Thyroid gland (tissue), 4 donors: ENCODE data around the gene ABHD2. TPM values are rescaled to one million over a fixed set of nuclear protein-coding genes. Genes with fewer than 3 reads are reported as not detected.

Experiments
- DNase-seq, 2 donors: peaks; one replicate each; pipeline ENCODE4 v3.0.0-alpha.2; 2019
- H3K27ac ChIP-seq, 3 donors: fragments of 200-600 bp; sonication (generic); 1 replicate in 2 of 3; 2 replicates in 1 of 3; pipeline ENCODE4 v1.5.1; 2016 to 2019; ENCODE audit warnings: mild to moderate bottlenecking in 1 of 3, moderate library complexity in 1 of 3
- H3K27me3 ChIP-seq: fragments of 200-600 bp; sonication (generic); one replicate; pipeline ENCODE4 v1.5.1; 2019
- H3K36me3 ChIP-seq, 2 donors: fragments of 200-600 bp; sonication (generic); one replicate each; pipeline ENCODE4 v1.5.1; 2016 to 2019
- H3K4me1 ChIP-seq, 2 donors: fragments of 200-600 bp; sonication (generic); one replicate each; pipeline ENCODE4 v1.5.1; 2017 to 2019
- H3K4me3 ChIP-seq, 3 donors: fragments of 200-600 bp; sonication (generic); replicated peaks in 1 of 3; 1 replicate in 2 of 3; 2 replicates in 1 of 3; pipeline ENCODE4 v1.5.1; 2016; ENCODE audit warnings: mild to moderate bottlenecking in 1 of 3
- H3K9me3 ChIP-seq: fragments of 200-600 bp; sonication (generic); one replicate; pipeline ENCODE4 v1.5.1; 2017
- CTCF ChIP-seq, 6 experiments: fragments of 200-600 bp in 3 of 6; fragments of 450-650 bp in 3 of 6; sonication (generic) in 3 of 6; IDR thresholded peaks; one replicate each; pipeline ENCODE4 v1.5.1; 2016 to 2019; ENCODE audit warnings: antibody characterized with exemption in 6 of 6, mild to moderate bottlenecking in 2 of 6, inconsistent platforms in 1 of 6, moderate library complexity in 1 of 6
- POLR2A ChIP-seq, 2 donors: fragments of 450-650 bp; IDR thresholded peaks; one replicate each; pipeline ENCODE4 v1.6.1; 2017; ENCODE audit warnings: antibody characterized with exemption in 2 of 2, mild to moderate bottlenecking in 2 of 2, moderate library complexity in 1 of 2
- WGBS, 2 donors: methylation state at CpG; one replicate each; pipeline ENCODE4 v1.1.5; 2017; 5-methylcytosine and 5-hydroxymethylcytosine counted together
- intact Hi-C: fragments of 100-400 bp; cut with DNase I; formaldehyde crosslinking; loops from one replicate; pipeline ENCODE4 v1.15.1; 2023
- total RNA-seq, 4 donors: library from RNA; depleted of rRNA; stranded (reverse); fragments of >200 nt; gene quantifications; one replicate each; pipeline ENCODE4 v1.2.3, GENCODE V29; 2016

Gene ABHD2
- total RNA-seq, 4 donors from 2014 or later = 52.0 to 74.4 (median 66.2) TPM

GRCh38 chr15:89122505-89123180 lies 34.4 kb downstream of the ABHD2 start:
- H3K9me3 ChIP-seq = no peaks in the 10 kb centered on the region
- TF ChIP-seq POLR2A (IDR thresholded peaks at IDR 0.05) (no peak), CTCF (IDR thresholded peaks at IDR 0.05) (no peak)
- no peaks in the 10 kb centered on the region for H3K36me3 ChIP-seq
- no peaks in the 10 kb centered on the region for H3K27me3 ChIP-seq
- H3K4me1 ChIP-seq = no peaks in the 10 kb centered on the region
- intact Hi-C loops = no loop called here
- 89 to 93% methylated on average over 3 to 4 of the region's 4 CpGs for WGBS, 2 donors
- no peak for DNase-seq
- no peak overlapping the region for H3K27ac ChIP-seq
- H3K4me3 ChIP-seq = no peak overlapping the region

DNA sequence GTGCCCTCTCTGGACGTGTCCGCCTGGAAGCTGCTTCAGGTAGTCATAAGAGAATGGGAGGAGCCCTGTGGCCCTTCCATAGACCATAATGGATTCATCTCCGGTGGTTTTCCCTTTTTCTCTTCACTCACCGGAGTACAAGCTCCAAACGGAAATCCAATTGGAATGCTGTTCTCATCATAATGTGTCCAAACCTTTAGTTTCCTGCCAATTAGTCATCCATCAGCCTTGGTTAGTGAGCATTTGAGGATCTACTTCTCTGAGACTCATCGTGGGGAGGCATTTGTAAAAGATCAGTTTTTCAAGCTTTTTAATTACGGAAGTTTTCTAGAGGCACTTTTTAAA lies 34.9 kb downstream of the ABHD2 start:
- DNase-seq = no peak
- Histone ChIP-seq H3K27me3 (no peaks in the 10 kb centered on the region), H3K27ac (no peak overlapping the region), H3K36me3 (no peaks in the 10 kb centered on the region), H3K4me1 (no peaks in the 10 kb centered on the region), H3K4me3 (no peak overlapping the region), H3K9me3 (no peaks in the 10 kb centered on the region)
- no peak for TF ChIP-seq POLR2A (IDR thresholded peaks at IDR 0.05)
- no peak for TF ChIP-seq CTCF (IDR thresholded peaks at IDR 0.05)
- 84 to 92% methylated on average over 7 of the region's 7 CpGs for WGBS, 2 donors
- intact Hi-C loops = no loop called here

GRCh38 chr15:89125088-89125826 lies 37.0 kb downstream of the ABHD2 start:
- WGBS, 2 donors = 93 to 96% methylated on average over 5 of the region's 5 CpGs
- Histone ChIP-seq H3K36me3 (no peaks in the 10 kb centered on the region), H3K27ac (no peak overlapping the region), H3K4me3 (no peak overlapping the region), H3K4me1 (peaks cover 0 to 10% of the 10 kb centered on the region in 2 donors), H3K9me3 (no peaks in the 10 kb centered on the region), H3K27me3 (no peaks in the 10 kb centered on the region)
- no peak for DNase-seq
- intact Hi-C loops = no loop called here
- TF ChIP-seq POLR2A (IDR thresholded peaks at IDR 0.05) (no peak), CTCF (IDR thresholded peaks at IDR 0.05) (no peak)

- Histone ChIP-seq H3K9me3 (no peaks in the 10 kb centered on the region), H3K4me1 (peaks cover 0 to 14% of the 10 kb centered on the region in 2 donors), H3K27me3 (no peaks in the 10 kb centered on the region), H3K27ac (no peak overlapping the region), H3K4me3 (no peak overlapping the region), H3K36me3 (no peaks in the 10 kb centered on the region)
- DNase-seq = no peak
- intact Hi-C loops = no loop called here
- WGBS, 2 donors = 93 to 97% methylated on average over 6 of the region's 6 CpGs
- no peak for TF ChIP-seq CTCF (IDR thresholded peaks at IDR 0.05)
- no peak for TF ChIP-seq POLR2A (IDR thresholded peaks at IDR 0.05)
These were observed 37.8 kb downstream of the ABHD2 start for GRCh38 chr15:89126009-89126408.

- Histone ChIP-seq H3K27ac (no peak overlapping the region), H3K36me3 (no peaks in the 10 kb centered on the region), H3K4me3 (no peak overlapping the region), H3K9me3 (no peaks in the 10 kb centered on the region), H3K27me3 (no peaks in the 10 kb centered on the region), H3K4me1 (peaks cover 0 to 14% of the 10 kb centered on the region in 2 donors)
- TF ChIP-seq POLR2A (IDR thresholded peaks at IDR 0.05) (no peak), CTCF (IDR thresholded peaks at IDR 0.05) (no peak)
- 87 to 90% methylated on average over 2 to 3 of the region's 3 CpGs for WGBS, 2 donors
- no peak for DNase-seq
- intact Hi-C loops = no loop called here
These were observed 38.9 kb downstream of the ABHD2 start for GRCh38 chr15:89127054-89127702.
